ENCODE results near the gene ALDH7A1.

DNA sequence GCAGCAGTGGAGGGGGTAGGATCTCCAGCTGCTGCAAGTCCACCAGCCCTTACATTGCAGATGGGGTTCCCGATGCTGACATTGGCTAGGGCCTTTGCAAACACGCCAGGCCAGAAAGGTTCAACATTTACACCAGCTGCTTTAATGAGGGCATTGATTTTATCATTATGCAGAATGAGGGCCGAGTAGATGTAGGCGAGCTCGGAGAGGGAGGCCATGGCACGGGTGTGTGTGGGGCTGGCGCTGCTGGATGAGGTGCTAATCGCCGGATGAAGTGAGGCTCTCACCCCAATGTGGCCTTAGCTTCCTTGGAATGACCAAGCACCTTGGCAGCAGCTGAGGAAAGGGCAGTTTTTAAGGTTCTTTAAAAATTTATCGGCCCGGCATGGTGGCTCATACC is 33.1 kb upstream of the ALDH7A1 start:
- TF ChIP-seq, protein P1, sequence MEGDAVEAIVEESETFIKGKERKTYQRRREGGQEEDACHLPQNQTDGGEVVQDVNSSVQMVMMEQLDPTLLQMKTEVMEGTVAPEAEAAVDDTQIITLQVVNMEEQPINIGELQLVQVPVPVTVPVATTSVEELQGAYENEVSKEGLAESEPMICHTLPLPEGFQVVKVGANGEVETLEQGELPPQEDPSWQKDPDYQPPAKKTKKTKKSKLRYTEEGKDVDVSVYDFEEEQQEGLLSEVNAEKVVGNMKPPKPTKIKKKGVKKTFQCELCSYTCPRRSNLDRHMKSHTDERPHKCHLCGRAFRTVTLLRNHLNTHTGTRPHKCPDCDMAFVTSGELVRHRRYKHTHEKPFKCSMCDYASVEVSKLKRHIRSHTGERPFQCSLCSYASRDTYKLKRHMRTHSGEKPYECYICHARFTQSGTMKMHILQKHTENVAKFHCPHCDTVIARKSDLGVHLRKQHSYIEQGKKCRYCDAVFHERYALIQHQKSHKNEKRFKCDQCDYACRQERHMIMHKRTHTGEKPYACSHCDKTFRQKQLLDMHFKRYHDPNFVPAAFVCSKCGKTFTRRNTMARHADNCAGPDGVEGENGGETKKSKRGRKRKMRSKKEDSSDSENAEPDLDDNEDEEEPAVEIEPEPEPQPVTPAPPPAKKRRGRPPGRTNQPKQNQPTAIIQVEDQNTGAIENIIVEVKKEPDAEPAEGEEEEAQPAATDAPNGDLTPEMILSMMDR (IDR thresholded peaks at IDR 0.05) = no peak
- TF ChIP-seq POLR2A (IDR thresholded peaks at IDR 0.05) = no peak
